Testis (tissue), 3 donors: ENCODE measurements around the gene NME7. TPM values are rescaled to one million over a fixed set of nuclear protein-coding genes. Genes with fewer than 3 reads are reported as not detected.

ENCODE experiments used
- DNase-seq: peaks from one replicate; pipeline ENCODE4 v3.0.0-alpha.2; 2019
- H3K27ac ChIP-seq, 2 donors: fragments of 200-600 bp; sonication (generic); one replicate each; pipeline ENCODE4 v1.5.1; 2019
- H3K27me3 ChIP-seq: fragments of 200-600 bp; sonication (generic); one replicate; pipeline ENCODE4 v1.5.1; 2019
- H3K36me3 ChIP-seq: fragments of 200-600 bp; sonication (generic); one replicate; pipeline ENCODE4 v1.5.1; 2017; ENCODE audit warnings: low read depth; ENCODE audit errors: missing control alignments
- H3K4me1 ChIP-seq: fragments of 200-600 bp; sonication (generic); one replicate; pipeline ENCODE4 v1.5.1; 2019
- H3K4me3 ChIP-seq, 2 donors: fragments of 200-600 bp; sonication (generic); one replicate each; pipeline ENCODE4 v1.5.1; 2017 to 2019
- H3K9me3 ChIP-seq: fragments of 200-600 bp; sonication (generic); one replicate; pipeline ENCODE4 v1.5.1; 2017
- POLR2A ChIP-seq: fragments of 450-650 bp; IDR thresholded peaks from one replicate; pipeline ENCODE4 v1.6.1; 2017; ENCODE audit warnings: antibody characterized with exemption, mild to moderate bottlenecking, moderate library complexity
- WGBS, 2 donors: methylation state at CpG; one replicate each; pipeline ENCODE4 v1.1.5; 2018; 5-methylcytosine and 5-hydroxymethylcytosine counted together
- intact Hi-C: fragments of 100-400 bp; cut with DNase I; formaldehyde crosslinking; loops from one replicate; pipeline ENCODE4 v1.15.1; 2023; ENCODE audit warnings: low total_unique reads
- polyA plus RNA-seq: library from polyadenylated mRNA; stranded (reverse); fragments of 350-450 nt; fragmentation: Illumina TruSeq; extraction: RNeasy Lipid Tissue Mini Kit (QIAGEN cat#74804); gene quantifications from one replicate; pipeline ENCODE4 v1.2.3, GENCODE V29; 2014; ENCODE audit warnings: low read depth, low replicate concordance; ENCODE audit not compliant: insufficient read depth
- total RNA-seq, 2 donors: library from RNA; depleted of rRNA; stranded (reverse); fragments of >200 nt; gene quantifications; one replicate each; pipeline ENCODE4 v1.2.3, GENCODE V29; 2016
- TF ChIP-seq, protein P1 (sequence below), 3 experiments: fragments of 450-650 bp in 2 of 3; fragments of 200-600 bp in 1 of 3; sonication (generic) in 1 of 3; IDR thresholded peaks; one replicate each; pipeline ENCODE4 v1.5.1; 2016 to 2019; ENCODE audit warnings: antibody characterized with exemption in 3 of 3, mild to moderate bottlenecking in 2 of 3, moderate library complexity in 1 of 3

Gene NME7
- total and polyA plus RNA-seq, 3 donors from 2014 or later, result 21.4 to 29.0 (median 24.0) TPM

DNA sequence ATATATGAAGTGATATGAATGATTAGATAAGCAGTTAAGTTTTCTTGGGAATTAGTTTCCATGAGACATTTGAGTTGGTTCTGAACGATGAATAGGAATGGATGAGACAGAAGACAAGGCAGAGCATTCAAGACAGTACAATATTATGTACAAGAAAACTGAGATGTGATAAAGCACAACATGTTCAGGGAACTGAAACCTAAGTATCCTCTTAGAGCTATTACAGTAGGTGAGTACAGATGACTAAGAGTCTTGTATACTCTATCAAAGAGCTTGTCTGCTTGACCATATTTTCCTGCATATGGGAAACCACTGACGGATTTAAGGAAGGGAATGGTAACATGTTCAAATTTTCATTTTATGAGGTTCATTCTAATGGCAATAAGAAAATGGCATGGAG is 61.6 kb downstream of the NME7 start:
- Histone ChIP-seq H3K4me1 (no peaks in the 10 kb centered on the region), H3K27me3 (no peaks in the 10 kb centered on the region), H3K27ac (no peak overlapping the region), H3K4me3 (no peak overlapping the region), H3K9me3 (no peaks in the 10 kb centered on the region), H3K36me3 (no peaks in the 10 kb centered on the region)
- WGBS, 2 donors, result 97% methylated on average over 2 of the region's 2 CpGs
- no peak for DNase-seq
- TF ChIP-seq, protein P1, sequence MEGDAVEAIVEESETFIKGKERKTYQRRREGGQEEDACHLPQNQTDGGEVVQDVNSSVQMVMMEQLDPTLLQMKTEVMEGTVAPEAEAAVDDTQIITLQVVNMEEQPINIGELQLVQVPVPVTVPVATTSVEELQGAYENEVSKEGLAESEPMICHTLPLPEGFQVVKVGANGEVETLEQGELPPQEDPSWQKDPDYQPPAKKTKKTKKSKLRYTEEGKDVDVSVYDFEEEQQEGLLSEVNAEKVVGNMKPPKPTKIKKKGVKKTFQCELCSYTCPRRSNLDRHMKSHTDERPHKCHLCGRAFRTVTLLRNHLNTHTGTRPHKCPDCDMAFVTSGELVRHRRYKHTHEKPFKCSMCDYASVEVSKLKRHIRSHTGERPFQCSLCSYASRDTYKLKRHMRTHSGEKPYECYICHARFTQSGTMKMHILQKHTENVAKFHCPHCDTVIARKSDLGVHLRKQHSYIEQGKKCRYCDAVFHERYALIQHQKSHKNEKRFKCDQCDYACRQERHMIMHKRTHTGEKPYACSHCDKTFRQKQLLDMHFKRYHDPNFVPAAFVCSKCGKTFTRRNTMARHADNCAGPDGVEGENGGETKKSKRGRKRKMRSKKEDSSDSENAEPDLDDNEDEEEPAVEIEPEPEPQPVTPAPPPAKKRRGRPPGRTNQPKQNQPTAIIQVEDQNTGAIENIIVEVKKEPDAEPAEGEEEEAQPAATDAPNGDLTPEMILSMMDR (IDR thresholded peaks at IDR 0.05), result no peak
- TF ChIP-seq POLR2A, result no peak
- intact Hi-C loops, result no loop called here

DNA sequence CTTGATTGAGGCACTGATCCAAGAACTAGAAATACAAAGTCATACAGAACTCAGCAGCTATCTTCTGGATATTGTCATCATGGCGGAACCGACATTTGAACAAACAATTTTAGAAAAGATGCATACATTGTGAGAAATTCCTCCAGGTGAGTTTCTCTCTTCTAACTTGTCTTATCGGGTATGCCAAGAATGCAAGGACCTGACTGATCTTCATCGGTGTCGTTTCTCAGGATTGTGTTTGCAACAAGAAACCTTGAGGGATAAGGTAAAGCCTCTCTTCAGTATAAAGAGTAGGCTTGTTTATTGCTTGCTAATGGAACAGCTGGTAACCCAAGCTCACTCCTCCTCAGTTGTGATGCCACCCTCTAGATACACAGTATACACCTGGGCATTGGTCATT is 62.2 kb downstream of the NME7 start:
- intact Hi-C loops, result no loop called here
- no peak for DNase-seq
- no peaks in the 10 kb centered on the region for H3K9me3 ChIP-seq
- H3K4me3 ChIP-seq, result no peak overlapping the region
- no peaks in the 10 kb centered on the region for H3K4me1 ChIP-seq
- no peak overlapping the region for H3K27ac ChIP-seq
- no peaks in the 10 kb centered on the region for H3K36me3 ChIP-seq
- TF ChIP-seq, protein P1 (IDR thresholded peaks at IDR 0.05), result no peak
- no peak for TF ChIP-seq POLR2A
- 95 to 96% methylated on average over 5 of the region's 5 CpGs for WGBS, 2 donors
- no peaks in the 10 kb centered on the region for H3K27me3 ChIP-seq

DNA sequence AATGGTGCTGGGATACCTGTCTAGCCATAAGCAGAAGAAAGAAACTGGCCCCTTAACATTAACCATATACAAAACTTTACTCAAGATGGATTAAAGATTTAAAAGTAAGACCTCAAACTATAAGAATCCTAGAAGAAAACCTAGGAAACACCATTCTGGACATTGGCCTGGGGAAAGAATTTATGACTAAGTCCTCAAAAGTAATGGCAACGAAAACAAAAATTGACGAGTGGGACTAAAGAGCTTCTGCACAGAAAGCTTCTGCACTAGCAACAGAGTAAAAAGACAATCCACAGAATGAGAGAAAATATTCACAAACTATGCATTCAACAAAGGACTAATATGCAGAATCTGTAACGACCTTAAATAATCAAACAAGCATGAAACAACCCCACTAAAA is 66.7 kb downstream of the NME7 start:
- intact Hi-C loops, result no loop called here
- DNase-seq, result no peak
- Histone ChIP-seq H3K36me3 (no peaks in the 10 kb centered on the region), H3K27ac (no peak overlapping the region), H3K27me3 (no peaks in the 10 kb centered on the region), H3K4me1 (no peaks in the 10 kb centered on the region), H3K4me3 (no peak overlapping the region), H3K9me3 (no peaks in the 10 kb centered on the region)
- no peak for TF ChIP-seq POLR2A
- TF ChIP-seq, protein P1 (IDR thresholded peaks at IDR 0.05), result no peak
- 54 to 86% methylated on average over 3 of the region's 3 CpGs for WGBS, 2 donors

DNA sequence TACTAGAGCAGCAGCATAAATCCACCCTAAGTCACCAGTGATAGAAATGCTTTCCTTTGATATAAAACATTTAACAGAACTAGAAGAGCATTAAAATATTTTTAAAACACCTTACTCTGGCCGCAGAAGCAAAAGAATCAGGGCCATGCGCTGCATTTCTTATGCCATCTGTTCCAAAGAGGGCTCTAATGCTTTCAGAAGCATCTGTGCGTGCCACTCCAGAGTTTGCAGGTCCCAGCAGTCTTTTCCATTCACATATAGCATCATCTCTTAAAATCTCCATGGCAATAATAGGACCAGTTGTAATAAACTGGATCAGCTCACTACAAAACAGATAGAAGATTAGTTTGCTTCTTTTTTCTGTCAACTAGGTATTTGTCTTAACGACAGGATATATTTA is 69.2 kb downstream of the NME7 start:
- TF ChIP-seq POLR2A, result no peak
- TF ChIP-seq, protein P1 (IDR thresholded peaks at IDR 0.05), result no peak
- Histone ChIP-seq H3K36me3 (no peaks in the 10 kb centered on the region), H3K9me3 (no peaks in the 10 kb centered on the region), H3K27me3 (no peaks in the 10 kb centered on the region), H3K4me3 (no peak overlapping the region), H3K27ac (no peak overlapping the region), H3K4me1 (no peaks in the 10 kb centered on the region)
- 92 to 95% methylated on average over 4 of the region's 4 CpGs for WGBS, 2 donors
- no peak for DNase-seq
- intact Hi-C loops, result no loop called here

DNA sequence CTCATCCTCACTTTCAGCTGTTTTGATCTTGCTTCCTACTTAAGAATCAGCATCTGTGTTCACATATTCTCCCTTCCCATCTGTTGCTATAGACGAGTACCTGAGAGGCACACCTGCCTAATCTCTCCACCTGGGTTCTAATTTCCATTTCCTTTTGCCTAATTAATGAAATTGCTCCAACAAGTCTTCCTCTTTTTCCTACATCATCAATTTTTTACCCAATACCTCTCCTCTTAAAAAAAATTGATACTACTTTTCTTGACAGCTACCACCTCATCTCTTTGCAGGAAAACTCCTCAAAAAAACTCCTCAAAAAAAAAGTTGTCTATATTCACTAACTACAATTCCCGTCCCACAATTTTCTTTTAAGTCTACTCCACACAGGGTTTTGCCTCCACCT is 71.8 kb downstream of the NME7 start:
- no peak for DNase-seq
- Histone ChIP-seq H3K27me3 (no peaks in the 10 kb centered on the region), H3K4me3 (no peak overlapping the region), H3K4me1 (no peaks in the 10 kb centered on the region), H3K9me3 (no peaks in the 10 kb centered on the region), H3K27ac (no peak overlapping the region), H3K36me3 (no peaks in the 10 kb centered on the region)
- intact Hi-C loops, result no loop called here
- WGBS, 2 donors, result 90% methylated on average over 2 of the region's 2 CpGs
- no peak for TF ChIP-seq POLR2A
- TF ChIP-seq, protein P1 (IDR thresholded peaks at IDR 0.05), result no peak
